GM18526 (cell line): ENCODE results near the gene AFF3.

Experiments
- POLR2A ChIP-seq: IDR thresholded peaks from 3 replicates; pipeline ENCODE4 v1.6.1; 2011; ENCODE audit not compliant: insufficient read length; ENCODE audit errors: extremely low read depth

The AFF3 gene

GRCh38 chr2:99543247-99543646, 599.1 kb downstream of the AFF3 start:
- TF ChIP-seq POLR2A: no peak

GRCh38 chr2:99537910-99538485, 604.4 kb downstream of the AFF3 start:
- no peak for TF ChIP-seq POLR2A

GRCh38 chr2:99524056-99524455, 618.3 kb downstream of the AFF3 start:
- no peak for TF ChIP-seq POLR2A

- TF ChIP-seq POLR2A: no peak
Observed at GRCh38 chr2:99522157-99522556, 620.2 kb downstream of the AFF3 start.

GRCh38 chr2:99520813-99521212, 621.6 kb downstream of the AFF3 start:
- TF ChIP-seq POLR2A: no peak

- TF ChIP-seq POLR2A: no peak
Observed at GRCh38 chr2:99520195-99520594, 622.2 kb downstream of the AFF3 start.

- no peak for TF ChIP-seq POLR2A
Observed at GRCh38 chr2:99514357-99514756, 628.0 kb downstream of the AFF3 start.

GRCh38 chr2:99512181-99512591, 630.2 kb downstream of the AFF3 start:
- TF ChIP-seq POLR2A: no peak

GRCh38 chr2:99509387-99509786, 633.0 kb downstream of the AFF3 start:
- no peak for TF ChIP-seq POLR2A

GRCh38 chr2:99507937-99508818, 634.2 kb downstream of the AFF3 start:
- TF ChIP-seq POLR2A: no peak

GRCh38 chr2:99504844-99505584, 637.4 kb downstream of the AFF3 start:
- no peak for TF ChIP-seq POLR2A

GRCh38 chr2:99496021-99496420, 646.4 kb downstream of the AFF3 start:
- TF ChIP-seq POLR2A: no peak
